ENCODE results near the gene ATP5ME. TPM values are rescaled to one million over a fixed set of nuclear protein-coding genes. Genes with fewer than 3 reads are reported as not detected.

ATP5ME gene, protein sequence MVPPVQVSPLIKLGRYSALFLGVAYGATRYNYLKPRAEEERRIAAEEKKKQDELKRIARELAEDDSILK
- total RNA-seq: 217 and 224 TPM in 2 replicates

DNA sequence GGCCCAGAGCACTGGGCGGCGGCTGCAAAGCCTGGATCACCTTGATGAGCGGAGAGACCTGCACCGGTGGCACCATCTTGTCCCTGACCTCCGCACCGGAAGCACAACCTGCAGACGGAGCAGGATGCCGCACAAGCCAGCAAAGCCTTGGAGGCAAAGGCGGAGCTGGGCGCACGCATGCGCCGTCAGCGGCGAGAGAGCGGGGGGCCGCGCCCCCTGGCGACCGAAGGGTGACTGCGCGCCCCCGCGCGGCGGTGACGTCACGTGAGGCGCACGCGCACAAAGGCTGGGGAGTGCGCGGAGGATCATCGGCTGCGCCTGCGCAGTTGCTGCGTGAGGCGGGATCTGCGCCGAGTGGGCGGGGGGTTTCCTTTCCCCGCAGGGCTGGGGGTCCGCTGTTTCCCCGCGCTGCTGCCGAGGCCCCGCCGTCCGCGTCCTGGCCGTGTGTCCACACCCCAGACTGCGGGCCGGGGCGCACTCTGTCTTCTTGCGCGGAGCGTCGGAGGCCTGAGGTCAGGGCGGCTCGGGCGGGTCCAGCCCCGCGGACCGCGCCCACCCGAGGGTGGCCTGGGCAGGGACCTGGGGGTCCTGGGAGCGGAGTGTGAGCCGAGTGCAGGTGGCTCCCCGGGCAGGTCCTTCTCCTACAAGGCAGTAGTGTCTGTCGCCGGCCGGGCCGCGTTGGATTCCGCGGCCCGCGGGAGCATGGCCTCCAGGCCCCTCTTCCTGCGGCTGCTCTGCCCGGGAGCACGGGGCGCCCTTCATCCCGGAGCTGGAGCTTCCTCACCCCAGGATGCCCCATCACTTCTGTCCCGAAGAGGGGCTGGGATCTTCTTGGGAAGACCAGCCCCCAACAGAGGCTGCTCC lies at the start of gene ATP5ME, which contains the start of gene MYL5:
Gene ATP5ME, minus strand, starts transcription at position 105 of the 864 bp plus-strand sequence. Its CDS starts 29 bp downstream, at position 76.
Gene MYL5, plus strand, starts transcription at position 371 of the 864 bp plus-strand sequence. CDS start 3,485 bp downstream, outside the sequence.
- intact Hi-C loops (cut with micrococcal nuclease): loop anchor here (1.0 to 5.0 kb wide), 8 partner anchors 10 to 432 kb away; partner anchors contain the start of genes GAK, PCGF3, PIGG and TMEM175

DNA sequence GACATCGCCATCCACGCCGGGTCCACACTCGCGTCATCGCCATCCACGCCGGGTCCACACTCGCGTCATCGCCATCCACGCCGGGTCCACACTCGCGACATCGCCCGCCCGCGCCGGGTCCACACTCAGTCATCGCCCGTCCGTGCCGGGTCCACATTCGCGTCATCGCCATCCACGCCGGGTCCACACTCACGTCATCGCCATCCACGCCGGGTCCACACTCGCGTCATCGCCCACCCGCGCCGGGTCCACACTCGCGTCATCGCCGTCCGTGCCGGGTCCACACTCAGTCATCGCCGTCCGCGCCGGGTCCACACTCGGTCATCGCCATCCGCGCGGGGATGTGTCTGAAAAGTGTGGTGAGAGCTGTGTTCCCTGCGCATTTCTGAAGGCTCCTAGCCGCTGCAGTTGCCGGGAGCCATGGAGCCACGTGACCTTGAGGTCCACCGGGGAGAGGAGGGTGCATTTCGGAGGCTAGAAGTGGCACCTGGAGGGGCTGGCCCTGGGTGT lies 48.8 kb upstream of the ATP5ME start:
- Mint-ChIP-seq H3K36me3 (ENCODE audit: low read depth) (peaks cover 26% of the 10 kb centered on the region), H3K9me3 (peaks cover 5% of the 10 kb centered on the region), H3K27me3 (ENCODE audit: insufficient read depth) (no peaks in the 10 kb centered on the region), H3K4me1 (ENCODE audit: low read depth) (peaks cover 5% of the 10 kb centered on the region), H3K4me3 (no peak overlapping the region), H3K27ac (no peak overlapping the region)
- DNase-seq (ENCODE audit: low spot score): no peak
- intact Hi-C loops (cut with micrococcal nuclease): no loop called here

More for the DNA sequence above, at the start of gene ATP5ME, which contains the start of gene MYL5:
- Mint-ChIP-seq H3K27me3 (ENCODE audit: insufficient read depth) (peaks cover 1% of the 10 kb centered on the region), H3K36me3 (ENCODE audit: low read depth) (peaks cover 20% of the 10 kb centered on the region), H3K27ac (peak within 1 kb of the TSS; percentile 90), H3K9me3 (no peaks in the 10 kb centered on the region), H3K4me3 (peak within 1 kb of the TSS; percentile 88), H3K4me1 (ENCODE audit: low read depth) (peaks cover 7% of the 10 kb centered on the region)
- DNase-seq (ENCODE audit: low spot score): peak; percentile 97

DNA sequence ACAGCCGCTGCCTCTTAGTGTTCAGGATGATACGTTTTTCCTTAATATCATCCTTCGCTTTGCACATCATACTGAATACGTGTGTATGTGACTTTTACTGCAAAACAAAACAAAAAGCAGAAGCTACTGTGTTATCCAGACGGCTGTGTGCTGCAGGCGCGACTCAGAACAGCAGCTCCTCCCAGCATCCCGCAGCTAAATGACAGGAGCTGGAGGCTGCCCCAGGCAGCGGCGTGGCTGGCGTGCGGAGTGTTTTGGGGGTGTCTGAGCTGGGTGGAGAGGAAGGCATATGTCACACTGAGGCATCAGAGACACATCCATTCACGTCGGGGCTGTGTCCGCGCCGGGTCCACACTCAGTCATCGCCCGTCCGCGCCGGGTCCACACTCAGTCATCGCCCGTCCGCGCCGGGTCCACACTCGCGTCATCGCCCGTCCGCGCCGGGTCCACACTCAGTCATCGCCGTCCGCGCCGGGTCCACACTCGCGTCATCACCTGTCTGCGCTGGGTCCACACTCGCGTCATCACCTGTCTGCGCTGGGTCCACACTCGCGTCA lies 48.2 kb upstream of the ATP5ME start:
- H3K27me3 Mint-ChIP-seq (ENCODE audit: insufficient read depth): no peaks in the 10 kb centered on the region
- H3K4me1 Mint-ChIP-seq (ENCODE audit: low read depth): no peaks in the 10 kb centered on the region
- peaks cover 5% of the 10 kb centered on the region for H3K9me3 Mint-ChIP-seq
- peaks cover 21% of the 10 kb centered on the region for H3K36me3 Mint-ChIP-seq (ENCODE audit: low read depth)
- intact Hi-C loops (cut with micrococcal nuclease): no loop called here
- no peak for DNase-seq (ENCODE audit: low spot score)
- no peak overlapping the region for H3K4me3 Mint-ChIP-seq
- no peak overlapping the region for H3K27ac Mint-ChIP-seq

DNA sequence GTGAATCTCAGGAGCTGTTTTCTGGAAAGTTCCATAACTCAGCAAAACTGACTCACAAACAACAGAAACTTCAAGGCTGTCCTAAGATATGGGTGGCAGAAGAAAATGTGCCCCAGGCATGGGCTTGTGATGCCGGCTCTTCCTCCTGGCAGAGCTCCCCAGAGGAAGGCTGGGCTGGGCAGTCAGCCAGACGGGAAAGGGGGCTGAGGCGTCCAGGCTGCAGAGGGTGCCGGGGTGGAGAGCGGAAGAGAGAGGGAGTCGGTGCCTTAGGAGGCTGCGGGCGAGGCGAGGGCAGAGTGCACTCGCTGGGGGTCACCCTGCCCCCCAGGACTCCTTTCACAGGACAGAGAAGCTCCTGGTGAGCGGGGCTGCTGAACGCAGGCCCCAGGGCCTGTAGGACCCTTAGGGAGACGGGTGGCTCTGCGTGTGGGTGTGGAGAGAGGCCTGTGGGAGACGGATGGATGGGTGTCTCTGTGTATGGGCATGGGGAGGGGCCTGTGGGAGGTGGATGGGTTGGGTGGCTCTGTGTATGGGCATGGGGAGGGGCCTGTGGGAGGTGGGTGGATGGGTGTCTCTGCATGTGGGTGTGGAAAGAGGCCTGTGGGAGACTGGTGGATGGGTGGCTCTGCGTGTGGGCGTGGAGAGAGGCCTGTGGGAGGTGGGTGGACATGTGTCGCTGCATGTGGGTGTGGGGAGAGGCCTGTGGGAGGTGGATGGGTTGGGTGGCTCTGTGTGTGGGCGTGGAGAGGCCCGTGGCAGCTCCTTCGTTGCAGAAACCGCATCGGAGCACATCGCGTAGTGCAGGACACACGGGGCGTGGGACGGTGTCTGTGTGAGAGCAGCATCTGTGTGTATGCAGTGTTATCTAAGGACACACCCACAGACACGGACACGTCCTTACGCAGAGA lies 47.4 kb upstream of the ATP5ME start:
- Mint-ChIP-seq H3K4me3 (no peak overlapping the region), H3K27me3 (ENCODE audit: insufficient read depth) (no peaks in the 10 kb centered on the region), H3K4me1 (ENCODE audit: low read depth) (no peaks in the 10 kb centered on the region), H3K9me3 (peaks cover 5% of the 10 kb centered on the region), H3K36me3 (ENCODE audit: low read depth) (peaks cover 21% of the 10 kb centered on the region), H3K27ac (no peak overlapping the region)
- DNase-seq (ENCODE audit: low spot score): no peak
- intact Hi-C loops (cut with micrococcal nuclease): no loop called here

DNA sequence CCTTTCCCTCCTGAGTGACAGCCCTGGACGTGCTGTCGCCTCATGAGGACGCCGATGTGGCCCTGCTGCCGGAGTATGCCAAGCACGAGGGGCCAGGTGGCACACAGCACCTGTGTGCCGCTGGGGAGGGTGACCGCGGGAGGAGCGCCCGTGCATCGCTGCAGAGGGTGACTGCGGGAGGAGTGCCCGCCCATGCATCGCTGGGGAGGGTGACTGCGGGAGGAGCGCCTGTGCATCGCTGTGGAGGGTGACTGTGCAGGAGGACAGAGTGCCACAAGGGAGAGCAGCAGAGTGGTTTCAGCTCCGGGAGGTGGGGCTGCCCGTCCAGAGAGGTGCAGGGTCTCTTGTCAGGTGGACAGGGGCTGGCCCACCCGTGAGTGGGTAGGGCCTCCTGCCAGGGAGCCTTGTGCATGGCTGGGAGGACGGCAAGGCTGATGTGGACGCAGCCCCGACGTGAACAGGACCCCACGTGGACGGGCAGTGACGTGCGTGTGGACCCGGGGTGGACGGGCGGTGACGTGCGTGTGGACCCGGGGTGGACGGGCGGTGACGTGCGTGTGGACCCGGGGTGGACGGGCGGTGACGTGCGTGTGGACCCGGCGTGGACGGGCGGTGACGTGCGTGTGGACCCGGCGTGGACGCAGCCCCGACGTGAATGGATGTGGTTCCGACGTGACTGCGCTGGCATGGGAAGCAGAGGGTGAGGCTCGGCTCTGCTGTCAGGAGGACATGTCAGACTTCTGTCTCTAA lies 46.2 kb upstream of the ATP5ME start:
- H3K9me3 Mint-ChIP-seq: peaks cover 5% of the 10 kb centered on the region
- no peaks in the 10 kb centered on the region for H3K4me1 Mint-ChIP-seq (ENCODE audit: low read depth)
- no peak overlapping the region for H3K27ac Mint-ChIP-seq
- intact Hi-C loops (cut with micrococcal nuclease): no loop called here
- H3K36me3 Mint-ChIP-seq (ENCODE audit: low read depth): peaks cover 21% of the 10 kb centered on the region
- H3K27me3 Mint-ChIP-seq (ENCODE audit: insufficient read depth): no peaks in the 10 kb centered on the region
- no peak for DNase-seq (ENCODE audit: low spot score)
- H3K4me3 Mint-ChIP-seq: no peak overlapping the region

DNA sequence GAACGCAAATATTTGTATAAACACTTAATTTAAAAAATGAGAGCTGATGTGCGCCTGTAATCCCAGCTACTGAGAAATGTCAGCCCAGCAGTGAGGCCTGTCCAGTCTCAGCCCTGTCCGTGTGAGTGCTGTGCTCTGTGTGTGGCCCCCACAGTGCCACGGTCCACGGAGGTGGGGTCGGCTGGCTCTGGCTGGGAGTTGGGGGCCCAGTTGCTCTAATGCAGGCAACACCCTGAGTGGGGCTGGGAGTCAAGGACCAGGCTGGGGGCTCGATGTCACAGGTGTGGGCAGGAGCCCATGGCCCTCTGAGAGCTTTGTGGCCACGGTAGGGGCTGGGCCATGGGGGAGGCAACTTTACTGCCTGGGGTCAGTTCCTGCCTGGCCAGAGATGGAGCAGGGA lies 44.4 kb upstream of the ATP5ME start:
- peaks cover 21% of the 10 kb centered on the region for H3K36me3 Mint-ChIP-seq (ENCODE audit: low read depth)
- no peaks in the 10 kb centered on the region for H3K27me3 Mint-ChIP-seq (ENCODE audit: insufficient read depth)
- peaks cover 5% of the 10 kb centered on the region for H3K9me3 Mint-ChIP-seq
- no peak for DNase-seq (ENCODE audit: low spot score)
- H3K4me3 Mint-ChIP-seq: no peak overlapping the region
- H3K27ac Mint-ChIP-seq: no peak overlapping the region
- intact Hi-C loops (cut with micrococcal nuclease): no loop called here
- no peaks in the 10 kb centered on the region for H3K4me1 Mint-ChIP-seq (ENCODE audit: low read depth)

DNA sequence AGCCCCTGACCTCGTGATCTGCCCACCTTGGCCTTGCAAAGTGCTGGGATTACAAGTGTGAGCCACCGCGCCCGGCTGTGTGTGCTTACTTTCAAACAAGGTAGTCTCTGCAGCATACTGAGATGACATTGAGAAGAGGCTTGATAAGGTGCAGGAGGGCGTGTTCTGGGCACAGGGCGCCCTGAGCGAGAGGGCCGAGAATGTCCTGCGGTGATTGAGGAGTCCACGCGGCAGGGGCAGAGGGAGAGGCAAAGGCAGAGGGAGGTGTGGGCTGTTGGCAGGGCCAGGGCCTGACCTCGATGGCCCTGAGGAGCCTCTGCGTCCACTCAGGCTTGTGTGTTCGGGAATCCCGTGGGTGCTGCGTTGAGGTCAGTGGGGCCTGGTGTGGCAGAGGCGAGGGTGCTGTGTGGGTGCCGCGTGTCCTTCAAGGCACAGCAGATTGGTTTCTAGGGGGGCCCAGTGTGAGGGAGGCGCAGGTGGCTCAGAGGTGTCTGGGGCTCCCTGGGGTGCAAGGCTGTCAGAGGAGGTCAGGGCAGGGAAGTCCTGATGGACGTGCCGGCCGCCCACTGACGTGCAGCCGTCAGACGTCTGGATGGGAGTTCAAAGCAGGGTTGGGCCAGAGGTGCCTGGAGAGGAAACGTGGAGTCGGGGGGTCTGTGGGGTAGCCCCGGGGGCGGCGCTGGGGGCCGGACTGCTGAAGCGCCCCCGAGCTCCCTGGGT lies 43.7 kb upstream of the ATP5ME start:
- H3K9me3 Mint-ChIP-seq: peaks cover 5% of the 10 kb centered on the region
- H3K36me3 Mint-ChIP-seq (ENCODE audit: low read depth): peaks cover 21% of the 10 kb centered on the region
- DNase-seq (ENCODE audit: low spot score): no peak
- H3K4me3 Mint-ChIP-seq: no peak overlapping the region
- no peaks in the 10 kb centered on the region for H3K4me1 Mint-ChIP-seq (ENCODE audit: low read depth)
- intact Hi-C loops (cut with micrococcal nuclease): no loop called here
- H3K27ac Mint-ChIP-seq: no peak overlapping the region
- no peaks in the 10 kb centered on the region for H3K27me3 Mint-ChIP-seq (ENCODE audit: insufficient read depth)

DNA sequence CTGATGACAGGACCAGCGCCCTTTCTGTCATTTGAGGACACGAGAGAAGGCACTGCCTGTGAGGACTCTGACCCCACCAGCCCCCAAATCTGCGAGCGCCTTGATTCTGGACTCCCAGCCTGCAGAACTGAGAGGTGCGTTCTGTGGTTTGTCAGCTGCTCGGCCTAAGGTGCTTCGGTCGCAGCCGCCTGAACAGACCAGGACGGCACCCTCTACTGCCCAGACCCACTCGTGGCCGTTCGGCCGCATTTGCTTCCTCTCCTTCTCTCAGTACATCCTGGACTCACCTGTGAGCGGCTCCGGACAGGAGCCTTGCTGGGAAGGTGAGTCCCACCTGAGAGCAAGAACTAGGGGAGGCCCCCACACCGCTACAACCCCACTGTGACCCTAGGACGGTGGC lies 40.0 kb upstream of the ATP5ME start:
- no peak overlapping the region for H3K27ac Mint-ChIP-seq
- intact Hi-C loops (cut with micrococcal nuclease): no loop called here
- no peaks in the 10 kb centered on the region for H3K27me3 Mint-ChIP-seq (ENCODE audit: insufficient read depth)
- no peak overlapping the region for H3K4me3 Mint-ChIP-seq
- DNase-seq (ENCODE audit: low spot score): no peak
- H3K9me3 Mint-ChIP-seq: no peaks in the 10 kb centered on the region
- H3K36me3 Mint-ChIP-seq (ENCODE audit: low read depth): no peaks in the 10 kb centered on the region
- peaks cover 18% of the 10 kb centered on the region for H3K4me1 Mint-ChIP-seq (ENCODE audit: low read depth)

DNA sequence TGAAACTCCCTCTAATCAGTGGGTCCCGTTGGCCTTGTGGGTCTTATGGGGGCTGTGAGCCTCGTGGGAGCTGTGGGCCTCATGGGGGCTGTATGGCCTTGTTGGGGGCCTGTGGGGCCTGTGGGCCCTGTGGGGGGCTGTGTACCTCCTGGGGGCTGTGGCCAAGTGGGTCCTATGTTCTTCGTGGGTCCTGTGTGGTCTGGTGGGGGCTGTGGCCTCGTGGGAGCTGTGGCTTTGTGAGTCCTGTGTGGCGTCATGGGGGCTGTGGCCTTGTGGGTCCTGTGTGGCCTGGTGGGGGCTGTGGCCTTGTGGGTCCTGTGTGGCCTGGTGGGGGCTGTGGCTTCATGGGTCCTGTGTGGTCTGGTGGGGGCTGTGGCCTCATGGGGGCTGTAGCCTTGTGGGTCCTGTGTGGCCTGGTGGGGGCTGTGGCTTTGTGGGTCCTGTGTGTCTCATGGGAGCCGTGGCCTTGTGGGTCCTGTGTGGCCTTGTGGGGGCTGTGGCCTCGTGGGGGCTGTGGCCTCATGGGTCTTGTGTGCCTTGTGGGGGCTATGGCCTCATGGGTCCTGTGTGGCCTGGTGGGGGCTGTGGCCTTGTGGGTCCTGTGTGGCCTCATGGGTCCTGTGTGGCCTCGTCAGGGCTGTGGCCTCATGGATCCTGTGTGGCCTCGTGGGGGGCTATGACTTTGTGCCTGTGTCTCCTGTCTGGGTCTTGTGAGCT lies 39.0 kb upstream of the ATP5ME start:
- intact Hi-C loops (cut with micrococcal nuclease): no loop called here

DNA sequence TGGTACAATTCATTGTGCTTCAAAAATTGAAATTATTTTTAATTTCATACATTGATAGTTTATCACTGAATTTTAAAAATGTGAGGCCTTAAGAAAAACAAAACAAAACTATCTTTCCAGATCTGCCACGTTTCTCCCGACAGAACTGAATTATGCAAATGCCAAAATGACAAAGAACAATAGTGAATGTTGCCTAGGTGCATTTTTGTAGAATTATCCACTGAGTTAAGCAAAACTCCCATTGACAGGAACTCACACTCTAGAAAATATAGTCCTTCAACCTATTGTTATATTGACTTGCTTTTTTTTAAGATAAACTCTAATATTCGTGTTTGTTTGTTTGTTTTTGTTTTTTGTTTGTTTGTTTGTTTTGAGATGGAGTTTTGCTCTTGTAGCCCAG lies 38.0 kb upstream of the ATP5ME start:
- no peak overlapping the region for H3K27ac Mint-ChIP-seq
- intact Hi-C loops (cut with micrococcal nuclease): no loop called here
- no peaks in the 10 kb centered on the region for H3K9me3 Mint-ChIP-seq
- DNase-seq (ENCODE audit: low spot score): no peak
- no peaks in the 10 kb centered on the region for H3K27me3 Mint-ChIP-seq (ENCODE audit: insufficient read depth)
- no peak overlapping the region for H3K4me3 Mint-ChIP-seq
- H3K36me3 Mint-ChIP-seq (ENCODE audit: low read depth): peaks cover 5% of the 10 kb centered on the region
- H3K4me1 Mint-ChIP-seq (ENCODE audit: low read depth): peaks cover 26% of the 10 kb centered on the region

More for the DNA sequence above, 39.0 kb upstream of the ATP5ME start:
- H3K9me3 Mint-ChIP-seq: no peaks in the 10 kb centered on the region
- DNase-seq (ENCODE audit: low spot score): no peak
- peaks cover 26% of the 10 kb centered on the region for H3K4me1 Mint-ChIP-seq (ENCODE audit: low read depth)
- peaks cover 5% of the 10 kb centered on the region for H3K36me3 Mint-ChIP-seq (ENCODE audit: low read depth)
- no peaks in the 10 kb centered on the region for H3K27me3 Mint-ChIP-seq (ENCODE audit: insufficient read depth)
- no peak overlapping the region for H3K4me3 Mint-ChIP-seq
- no peak overlapping the region for H3K27ac Mint-ChIP-seq

DNA sequence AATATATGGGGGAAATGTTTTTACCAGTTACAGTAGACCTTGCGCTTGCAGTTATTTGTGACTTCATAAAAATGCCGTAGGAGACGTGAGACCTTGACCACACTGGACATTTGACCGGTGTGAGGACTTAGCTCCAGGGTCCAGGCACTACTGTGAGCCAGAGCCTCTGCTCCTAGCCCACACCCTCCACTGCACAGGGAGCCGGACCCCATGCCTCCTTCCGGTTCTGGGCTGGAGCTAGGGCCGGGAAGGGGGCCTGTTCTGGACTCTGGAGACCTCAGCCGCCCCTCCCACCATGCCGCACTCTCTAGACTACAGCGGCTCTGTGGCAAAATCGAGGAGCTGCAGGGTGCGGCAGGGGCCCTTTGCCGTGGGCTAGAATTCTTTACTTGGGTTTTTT lies 36.8 kb upstream of the ATP5ME start:
- Mint-ChIP-seq H3K27ac (no peak overlapping the region), H3K36me3 (ENCODE audit: low read depth) (peaks cover 5% of the 10 kb centered on the region), H3K4me1 (ENCODE audit: low read depth) (peaks cover 26% of the 10 kb centered on the region), H3K27me3 (ENCODE audit: insufficient read depth) (no peaks in the 10 kb centered on the region), H3K9me3 (no peaks in the 10 kb centered on the region), H3K4me3 (no peak overlapping the region)
- intact Hi-C loops (cut with micrococcal nuclease): no loop called here
- DNase-seq (ENCODE audit: low spot score): no peak
